Measurements from ENCODE around the gene SNX25.

Gene SNX25

DNA sequence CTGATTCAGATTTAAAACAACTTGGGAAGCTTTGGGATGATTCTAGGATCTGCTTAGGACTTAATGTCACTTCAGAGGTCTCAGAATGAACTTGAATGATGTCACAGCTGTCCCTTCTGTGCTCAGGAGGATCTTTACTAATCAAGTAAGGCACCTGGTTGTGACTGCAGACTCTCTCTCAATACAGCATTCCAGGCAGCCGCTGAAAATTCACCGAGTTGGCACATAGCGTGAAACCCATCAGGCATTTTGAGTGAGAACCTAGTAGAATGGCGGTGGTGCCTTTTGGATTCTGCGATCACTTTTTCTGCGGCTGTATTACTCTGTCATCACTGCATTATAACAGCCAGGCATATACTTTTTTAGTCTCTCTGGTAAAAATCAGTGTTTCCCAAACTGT is 16.5 kb downstream of the SNX25 start:
- TF ChIP-seq POU2F2 (IDR thresholded peaks at IDR 0.05; ENCODE audit: low read depth, low read length), result no peak
- TF ChIP-seq POLR2A (IDR thresholded peaks at IDR 0.05; ENCODE audit: low read depth, low read length), result no peak
- no peak for TF ChIP-seq SPI1 (IDR thresholded peaks at IDR 0.05; ENCODE audit: low read depth, low read length)
- no peak for TF ChIP-seq TAF1 (IDR thresholded peaks at IDR 0.05; ENCODE audit: low read depth, low read length)
- TF ChIP-seq POLR2AphosphoS5 (IDR thresholded peaks at IDR 0.05; ENCODE audit: low read depth, low read length), result no peak
- TF ChIP-seq PAX5 (IDR thresholded peaks at IDR 0.05; ENCODE audit: insufficient read depth, low read length, severe bottlenecking), result no peak
- no peak for DNase-seq (ENCODE audit: insufficient read length, low spot score)
- FAIRE-seq, result no peak

- FAIRE-seq, result peak; percentile 52
- TF ChIP-seq PAX5 (IDR thresholded peaks at IDR 0.05; ENCODE audit: insufficient read depth, low read length, severe bottlenecking), result no peak
- no peak for TF ChIP-seq TAF1 (IDR thresholded peaks at IDR 0.05; ENCODE audit: low read depth, low read length)
- TF ChIP-seq POLR2A (IDR thresholded peaks at IDR 0.05; ENCODE audit: low read depth, low read length), result no peak
- TF ChIP-seq POU2F2 (IDR thresholded peaks at IDR 0.05; ENCODE audit: low read depth, low read length), result no peak
- no peak for TF ChIP-seq SPI1 (IDR thresholded peaks at IDR 0.05; ENCODE audit: low read depth, low read length)
- TF ChIP-seq POLR2AphosphoS5 (IDR thresholded peaks at IDR 0.05; ENCODE audit: low read depth, low read length), result no peak
- DNase-seq (ENCODE audit: insufficient read length, low spot score), result no peak
Observed at GRCh38 chr4:185227131-185227551, 17.7 kb downstream of the SNX25 start.

- TF ChIP-seq POLR2A (IDR thresholded peaks at IDR 0.05; ENCODE audit: low read depth, low read length) (no peak), POLR2AphosphoS5 (IDR thresholded peaks at IDR 0.05; ENCODE audit: low read depth, low read length) (no peak), SPI1 (IDR thresholded peaks at IDR 0.05; ENCODE audit: low read depth, low read length) (no peak), TAF1 (IDR thresholded peaks at IDR 0.05; ENCODE audit: low read depth, low read length) (no peak), PAX5 (IDR thresholded peaks at IDR 0.05; ENCODE audit: insufficient read depth, low read length, severe bottlenecking) (no peak), POU2F2 (IDR thresholded peaks at IDR 0.05; ENCODE audit: low read depth, low read length) (no peak)
- no peak for FAIRE-seq
- DNase-seq (ENCODE audit: insufficient read length, low spot score), result no peak
Observed at GRCh38 chr4:185227713-185228278, 18.4 kb downstream of the SNX25 start.

GRCh38 chr4:185229021-185229818 is 19.8 kb downstream of the SNX25 start:
- no peak for DNase-seq (ENCODE audit: insufficient read length, low spot score)
- TF ChIP-seq PAX5 (IDR thresholded peaks at IDR 0.05; ENCODE audit: insufficient read depth, low read length, severe bottlenecking) (no peak), SPI1 (IDR thresholded peaks at IDR 0.05; ENCODE audit: low read depth, low read length) (no peak), TAF1 (IDR thresholded peaks at IDR 0.05; ENCODE audit: low read depth, low read length) (no peak), POLR2AphosphoS5 (IDR thresholded peaks at IDR 0.05; ENCODE audit: low read depth, low read length) (no peak), POU2F2 (IDR thresholded peaks at IDR 0.05; ENCODE audit: low read depth, low read length) (no peak), POLR2A (IDR thresholded peaks at IDR 0.05; ENCODE audit: low read depth, low read length) (no peak)
- FAIRE-seq, result no peak

DNA sequence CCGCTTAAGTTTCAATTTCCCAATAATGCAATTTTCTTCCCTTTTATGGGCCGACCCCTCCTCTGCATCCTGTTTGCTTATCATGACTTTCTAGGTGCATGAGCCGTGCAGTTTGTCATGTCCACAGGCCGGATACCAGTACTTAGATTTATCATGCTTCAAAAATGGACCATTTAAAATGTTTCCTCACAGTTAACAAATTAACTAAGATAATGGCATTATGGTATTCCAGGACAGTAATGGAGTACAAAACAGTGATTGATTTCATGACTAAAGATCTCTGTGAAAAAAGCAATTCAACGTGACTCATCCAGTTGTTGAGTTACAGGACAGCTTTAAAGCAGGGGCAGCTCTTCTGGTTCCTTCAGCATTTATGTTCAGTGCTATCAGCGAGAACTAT is 23.0 kb downstream of the SNX25 start:
- TF ChIP-seq PAX5 (IDR thresholded peaks at IDR 0.05; ENCODE audit: insufficient read depth, low read length, severe bottlenecking) (no peak), POLR2AphosphoS5 (IDR thresholded peaks at IDR 0.05; ENCODE audit: low read depth, low read length) (no peak), SPI1 (IDR thresholded peaks at IDR 0.05; ENCODE audit: low read depth, low read length) (no peak), POLR2A (IDR thresholded peaks at IDR 0.05; ENCODE audit: low read depth, low read length) (no peak), POU2F2 (IDR thresholded peaks at IDR 0.05; ENCODE audit: low read depth, low read length) (no peak), TAF1 (IDR thresholded peaks at IDR 0.05; ENCODE audit: low read depth, low read length) (no peak)
- peak; percentile 43 for FAIRE-seq
- no peak for DNase-seq (ENCODE audit: insufficient read length, low spot score)

GRCh38 chr4:185235119-185235842 is 25.9 kb downstream of the SNX25 start:
- TF ChIP-seq TAF1 (IDR thresholded peaks at IDR 0.05; ENCODE audit: low read depth, low read length), result no peak
- TF ChIP-seq POU2F2 (IDR thresholded peaks at IDR 0.05; ENCODE audit: low read depth, low read length), result no peak
- TF ChIP-seq POLR2AphosphoS5 (IDR thresholded peaks at IDR 0.05; ENCODE audit: low read depth, low read length), result no peak
- no peak for TF ChIP-seq PAX5 (IDR thresholded peaks at IDR 0.05; ENCODE audit: insufficient read depth, low read length, severe bottlenecking)
- no peak for TF ChIP-seq SPI1 (IDR thresholded peaks at IDR 0.05; ENCODE audit: low read depth, low read length)
- no peak for TF ChIP-seq POLR2A (IDR thresholded peaks at IDR 0.05; ENCODE audit: low read depth, low read length)

DNA sequence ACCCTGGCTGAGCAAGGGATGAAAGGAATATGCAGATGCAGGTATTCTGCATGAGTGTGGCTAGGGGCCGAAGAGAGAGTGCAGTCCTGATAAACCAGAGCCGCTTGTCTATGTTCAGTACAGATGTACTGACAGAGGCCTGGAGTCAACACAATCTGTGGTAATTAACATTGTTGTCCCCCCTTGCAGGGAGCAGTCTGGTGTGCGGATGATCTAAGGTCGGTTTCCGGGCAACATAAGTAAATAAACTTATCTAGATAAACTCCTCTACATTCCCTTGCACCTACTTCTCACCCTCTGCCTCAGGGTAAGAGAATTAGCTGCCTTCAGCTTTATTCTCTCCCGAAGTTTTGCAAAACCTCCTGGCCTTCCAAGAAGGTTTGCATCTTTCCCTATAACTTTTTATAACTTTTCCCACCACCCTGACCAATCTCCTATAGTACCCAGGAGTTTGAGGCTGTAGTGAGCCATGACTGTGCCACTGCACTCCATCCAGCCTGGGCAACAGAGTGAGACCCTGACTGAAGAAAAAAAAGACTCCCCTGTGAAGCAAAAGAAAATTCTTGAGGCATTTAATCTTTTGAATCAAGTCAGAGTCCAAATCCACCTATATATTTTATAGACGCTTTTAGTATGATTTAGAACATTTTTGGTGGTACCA is 26.6 kb downstream of the SNX25 start:
- no peak for TF ChIP-seq SPI1 (IDR thresholded peaks at IDR 0.05; ENCODE audit: low read depth, low read length)
- TF ChIP-seq POU2F2 (IDR thresholded peaks at IDR 0.05; ENCODE audit: low read depth, low read length), result no peak
- no peak for TF ChIP-seq POLR2A (IDR thresholded peaks at IDR 0.05; ENCODE audit: low read depth, low read length)
- no peak for TF ChIP-seq TAF1 (IDR thresholded peaks at IDR 0.05; ENCODE audit: low read depth, low read length)
- no peak for TF ChIP-seq PAX5 (IDR thresholded peaks at IDR 0.05; ENCODE audit: insufficient read depth, low read length, severe bottlenecking)
- no peak for TF ChIP-seq POLR2AphosphoS5 (IDR thresholded peaks at IDR 0.05; ENCODE audit: low read depth, low read length)
- DNase-seq (ENCODE audit: insufficient read length, low spot score), result no peak
- FAIRE-seq, result no peak

More at GRCh38 chr4:185235119-185235842, 25.9 kb downstream of the SNX25 start:
- DNase-seq (ENCODE audit: insufficient read length, low spot score) (no peak), FAIRE-seq (peak; percentile 54)

- TF ChIP-seq SPI1 (IDR thresholded peaks at IDR 0.05; ENCODE audit: low read depth, low read length) (no peak), POU2F2 (IDR thresholded peaks at IDR 0.05; ENCODE audit: low read depth, low read length) (no peak), PAX5 (IDR thresholded peaks at IDR 0.05; ENCODE audit: insufficient read depth, low read length, severe bottlenecking) (no peak), POLR2AphosphoS5 (IDR thresholded peaks at IDR 0.05; ENCODE audit: low read depth, low read length) (no peak), POLR2A (IDR thresholded peaks at IDR 0.05; ENCODE audit: low read depth, low read length) (no peak), TAF1 (IDR thresholded peaks at IDR 0.05; ENCODE audit: low read depth, low read length) (no peak)
- FAIRE-seq (peak; percentile 47), DNase-seq (ENCODE audit: insufficient read length, low spot score) (no peak)
Observed at GRCh38 chr4:185237175-185237574, 27.8 kb downstream of the SNX25 start.
